Measurements from ENCODE around the gene HSPB2.

DNA sequence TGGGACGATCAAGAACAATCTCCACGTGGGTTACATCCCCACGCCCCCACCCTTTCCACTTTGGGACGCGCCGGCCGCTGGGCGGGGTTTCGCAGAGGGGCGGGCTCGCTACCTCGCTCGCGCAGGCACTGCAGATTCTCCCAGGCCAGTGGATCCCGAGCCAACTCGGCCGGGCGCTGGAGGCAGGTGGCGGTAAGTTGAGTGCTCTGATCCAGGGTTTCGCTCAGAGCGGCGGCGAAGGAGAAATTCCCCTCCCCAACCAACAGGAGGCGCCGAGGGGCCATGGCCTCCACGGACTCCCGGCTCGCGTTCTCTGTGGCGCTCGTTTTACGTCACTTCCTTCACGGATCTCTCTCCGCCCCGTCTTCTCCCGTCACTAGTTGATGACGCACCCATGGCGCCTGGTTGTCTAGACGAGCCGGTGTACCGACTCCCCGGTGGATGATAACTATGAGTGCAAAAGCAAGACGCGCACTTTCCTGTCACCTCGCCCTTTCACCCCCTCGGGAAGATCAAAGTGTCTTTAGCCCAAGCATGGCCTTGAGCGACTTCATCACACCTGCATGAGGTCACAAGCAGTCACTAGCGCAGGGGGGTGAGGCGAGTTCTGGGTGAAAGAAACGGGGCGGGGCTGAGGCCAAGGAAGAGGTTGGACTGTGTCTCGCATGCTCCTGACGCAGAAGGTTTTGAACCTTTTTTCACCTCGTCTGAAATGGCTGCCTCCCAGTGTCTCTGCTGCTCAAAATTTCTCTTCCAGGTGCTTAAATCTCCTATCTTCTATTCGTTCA lies 33.5 kb upstream of the HSPB2 start, which contains the start of the genes CFAP68 and FDXACB1:
- TF ChIP-seq, protein P1, sequence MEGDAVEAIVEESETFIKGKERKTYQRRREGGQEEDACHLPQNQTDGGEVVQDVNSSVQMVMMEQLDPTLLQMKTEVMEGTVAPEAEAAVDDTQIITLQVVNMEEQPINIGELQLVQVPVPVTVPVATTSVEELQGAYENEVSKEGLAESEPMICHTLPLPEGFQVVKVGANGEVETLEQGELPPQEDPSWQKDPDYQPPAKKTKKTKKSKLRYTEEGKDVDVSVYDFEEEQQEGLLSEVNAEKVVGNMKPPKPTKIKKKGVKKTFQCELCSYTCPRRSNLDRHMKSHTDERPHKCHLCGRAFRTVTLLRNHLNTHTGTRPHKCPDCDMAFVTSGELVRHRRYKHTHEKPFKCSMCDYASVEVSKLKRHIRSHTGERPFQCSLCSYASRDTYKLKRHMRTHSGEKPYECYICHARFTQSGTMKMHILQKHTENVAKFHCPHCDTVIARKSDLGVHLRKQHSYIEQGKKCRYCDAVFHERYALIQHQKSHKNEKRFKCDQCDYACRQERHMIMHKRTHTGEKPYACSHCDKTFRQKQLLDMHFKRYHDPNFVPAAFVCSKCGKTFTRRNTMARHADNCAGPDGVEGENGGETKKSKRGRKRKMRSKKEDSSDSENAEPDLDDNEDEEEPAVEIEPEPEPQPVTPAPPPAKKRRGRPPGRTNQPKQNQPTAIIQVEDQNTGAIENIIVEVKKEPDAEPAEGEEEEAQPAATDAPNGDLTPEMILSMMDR (conservative IDR thresholded peaks at IDR 0.05; ENCODE audit: low read length), result peak; percentile 69
- no peak for TF ChIP-seq EZH2phosphoT487 (IDR thresholded peaks at IDR 0.05; ENCODE audit: borderline replicate concordance)

All from Loucy (cell line).